ENCODE measurements around the gene TPPP3.

TPPP3 gene

GRCh38 chr16:67426950-67427349 lies 33.7 kb upstream of the TPPP3 start (continued):
- TF ChIP-seq GLIS3 (CRISPR knock-in tag; IDR thresholded peaks at IDR 0.05), result no peak
- TF ChIP-seq, protein P1, sequence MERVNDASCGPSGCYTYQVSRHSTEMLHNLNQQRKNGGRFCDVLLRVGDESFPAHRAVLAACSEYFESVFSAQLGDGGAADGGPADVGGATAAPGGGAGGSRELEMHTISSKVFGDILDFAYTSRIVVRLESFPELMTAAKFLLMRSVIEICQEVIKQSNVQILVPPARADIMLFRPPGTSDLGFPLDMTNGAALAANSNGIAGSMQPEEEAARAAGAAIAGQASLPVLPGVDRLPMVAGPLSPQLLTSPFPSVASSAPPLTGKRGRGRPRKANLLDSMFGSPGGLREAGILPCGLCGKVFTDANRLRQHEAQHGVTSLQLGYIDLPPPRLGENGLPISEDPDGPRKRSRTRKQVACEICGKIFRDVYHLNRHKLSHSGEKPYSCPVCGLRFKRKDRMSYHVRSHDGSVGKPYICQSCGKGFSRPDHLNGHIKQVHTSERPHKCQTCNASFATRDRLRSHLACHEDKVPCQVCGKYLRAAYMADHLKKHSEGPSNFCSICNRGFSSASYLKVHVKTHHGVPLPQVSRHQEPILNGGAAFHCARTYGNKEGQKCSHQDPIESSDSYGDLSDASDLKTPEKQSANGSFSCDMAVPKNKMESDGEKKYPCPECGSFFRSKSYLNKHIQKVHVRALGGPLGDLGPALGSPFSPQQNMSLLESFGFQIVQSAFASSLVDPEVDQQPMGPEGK (CRISPR knock-in tag; IDR thresholded peaks at IDR 0.05; ENCODE audit: borderline replicate concordance), result no peak

- no peak for ATAC-seq
Measured at GRCh38 chr16:67426022-67426421, 32.7 kb upstream of the TPPP3 start.

GRCh38 chr16:67425580-67425979 lies 32.3 kb upstream of the TPPP3 start:
- TF ChIP-seq, protein P2, sequence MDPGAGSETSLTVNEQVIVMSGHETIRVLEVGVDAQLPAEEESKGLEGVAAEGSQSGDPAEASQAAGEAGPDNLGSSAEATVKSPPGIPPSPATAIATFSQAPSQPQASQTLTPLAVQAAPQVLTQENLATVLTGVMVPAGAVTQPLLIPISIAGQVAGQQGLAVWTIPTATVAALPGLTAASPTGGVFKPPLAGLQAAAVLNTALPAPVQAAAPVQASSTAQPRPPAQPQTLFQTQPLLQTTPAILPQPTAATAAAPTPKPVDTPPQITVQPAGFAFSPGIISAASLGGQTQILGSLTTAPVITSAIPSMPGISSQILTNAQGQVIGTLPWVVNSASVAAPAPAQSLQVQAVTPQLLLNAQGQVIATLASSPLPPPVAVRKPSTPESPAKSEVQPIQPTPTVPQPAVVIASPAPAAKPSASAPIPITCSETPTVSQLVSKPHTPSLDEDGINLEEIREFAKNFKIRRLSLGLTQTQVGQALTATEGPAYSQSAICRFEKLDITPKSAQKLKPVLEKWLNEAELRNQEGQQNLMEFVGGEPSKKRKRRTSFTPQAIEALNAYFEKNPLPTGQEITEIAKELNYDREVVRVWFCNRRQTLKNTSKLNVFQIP (CRISPR knock-in tag; IDR thresholded peaks at IDR 0.05; ENCODE audit: borderline replicate concordance, low read depth), result no peak
- TF ChIP-seq ZNF8 (CRISPR knock-in tag; IDR thresholded peaks at IDR 0.05) (no peak), ESRRG (CRISPR knock-in tag; IDR thresholded peaks at IDR 0.05) (no peak), ZNF565 (CRISPR knock-in tag; conservative IDR thresholded peaks at IDR 0.05; ENCODE audit: low read depth) (no peak), GLIS3 (CRISPR knock-in tag; IDR thresholded peaks at IDR 0.05) (no peak), OSR1 (CRISPR knock-in tag; IDR thresholded peaks at IDR 0.05) (no peak), CSDC2 (CRISPR knock-in tag; IDR thresholded peaks at IDR 0.05) (no peak), ZFP3 (CRISPR knock-in tag; IDR thresholded peaks at IDR 0.05) (no peak), TOX (CRISPR knock-in tag; IDR thresholded peaks at IDR 0.05; ENCODE audit: borderline replicate concordance) (no peak), BACH2 (CRISPR knock-in tag; IDR thresholded peaks at IDR 0.05; ENCODE audit: borderline replicate concordance) (no peak)
- TF ChIP-seq, protein P1 (CRISPR knock-in tag; IDR thresholded peaks at IDR 0.05; ENCODE audit: borderline replicate concordance), result no peak
- TF ChIP-seq, protein P3, sequence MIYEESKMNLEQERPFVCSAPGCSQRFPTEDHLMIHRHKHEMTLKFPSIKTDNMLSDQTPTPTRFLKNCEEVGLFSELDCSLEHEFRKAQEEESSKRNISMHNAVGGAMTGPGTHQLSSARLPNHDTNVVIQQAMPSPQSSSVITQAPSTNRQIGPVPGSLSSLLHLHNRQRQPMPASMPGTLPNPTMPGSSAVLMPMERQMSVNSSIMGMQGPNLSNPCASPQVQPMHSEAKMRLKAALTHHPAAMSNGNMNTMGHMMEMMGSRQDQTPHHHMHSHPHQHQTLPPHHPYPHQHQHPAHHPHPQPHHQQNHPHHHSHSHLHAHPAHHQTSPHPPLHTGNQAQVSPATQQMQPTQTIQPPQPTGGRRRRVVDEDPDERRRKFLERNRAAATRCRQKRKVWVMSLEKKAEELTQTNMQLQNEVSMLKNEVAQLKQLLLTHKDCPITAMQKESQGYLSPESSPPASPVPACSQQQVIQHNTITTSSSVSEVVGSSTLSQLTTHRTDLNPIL (CRISPR knock-in tag; IDR thresholded peaks at IDR 0.05; ENCODE audit: low read depth), result no peak
- no peak for ATAC-seq

More at GRCh38 chr16:67426022-67426421, 32.7 kb upstream of the TPPP3 start:
- TF ChIP-seq CSDC2 (CRISPR knock-in tag; IDR thresholded peaks at IDR 0.05) (no peak), ZFP3 (CRISPR knock-in tag; IDR thresholded peaks at IDR 0.05) (no peak), ISL1 (CRISPR knock-in tag; IDR thresholded peaks at IDR 0.05) (no peak), TCF4 (CRISPR knock-in tag; IDR thresholded peaks at IDR 0.05; ENCODE audit: borderline replicate concordance) (no peak), ZC3H10 (CRISPR knock-in tag; IDR thresholded peaks at IDR 0.05) (no peak), TSHZ2 (CRISPR knock-in tag; IDR thresholded peaks at IDR 0.05) (no peak), ZFP30 (CRISPR knock-in tag; IDR thresholded peaks at IDR 0.05) (no peak), ZNF70 (CRISPR knock-in tag; IDR thresholded peaks at IDR 0.05) (no peak)
- TF ChIP-seq, protein P3 (CRISPR knock-in tag; IDR thresholded peaks at IDR 0.05; ENCODE audit: low read depth), result no peak
- TF ChIP-seq, protein P1 (CRISPR knock-in tag; IDR thresholded peaks at IDR 0.05; ENCODE audit: borderline replicate concordance), result no peak
- TF ChIP-seq, protein P2 (CRISPR knock-in tag; IDR thresholded peaks at IDR 0.05; ENCODE audit: borderline replicate concordance, low read depth), result no peak

Measured in SK-N-SH treated with all-trans-retinoic acid at 6 μM for 48 hours (cell line).